DOHH2 (cell line): ENCODE measurements around the gene SPIN3.

Source experiments
- EZH2phosphoT487 ChIP-seq: fragments of 200-600 bp; sonication (generic); IDR thresholded peaks from 2 replicates; pipeline ENCODE4 v1.6.1; 2017; ENCODE audit warnings: borderline replicate concordance, mild to moderate bottlenecking, antibody characterized with exemption, low read length, moderate library complexity, mixed read lengths
- TF ChIP-seq, protein P1 (sequence below): fragments of 200-600 bp; sonication (generic); IDR thresholded peaks from one replicate; pipeline ENCODE4 v1.5.1; 2014; ENCODE audit warnings: antibody characterized with exemption, mild to moderate bottlenecking, low read depth, low read length; ENCODE audit not compliant: poor library complexity, severe bottlenecking

DNA sequence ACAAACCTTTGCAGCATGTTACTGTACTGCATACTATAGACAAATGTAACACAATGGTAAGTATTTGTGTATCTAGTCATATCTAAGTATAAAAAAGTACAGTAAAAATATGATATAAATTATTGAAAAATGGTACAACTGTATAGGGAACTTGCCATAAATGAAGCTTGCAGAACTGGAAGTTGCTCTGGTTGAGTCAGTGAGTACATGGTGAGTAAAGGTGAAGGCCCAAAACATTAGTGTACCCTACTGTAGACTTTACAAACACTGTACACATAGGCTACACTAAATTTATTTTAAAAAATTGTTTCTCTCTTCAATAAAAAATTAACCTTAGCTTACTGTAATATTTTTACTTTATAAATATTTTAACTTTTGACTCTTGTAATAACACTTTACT, 25.8 kb downstream of the SPIN3 start:
- TF ChIP-seq, protein P1, sequence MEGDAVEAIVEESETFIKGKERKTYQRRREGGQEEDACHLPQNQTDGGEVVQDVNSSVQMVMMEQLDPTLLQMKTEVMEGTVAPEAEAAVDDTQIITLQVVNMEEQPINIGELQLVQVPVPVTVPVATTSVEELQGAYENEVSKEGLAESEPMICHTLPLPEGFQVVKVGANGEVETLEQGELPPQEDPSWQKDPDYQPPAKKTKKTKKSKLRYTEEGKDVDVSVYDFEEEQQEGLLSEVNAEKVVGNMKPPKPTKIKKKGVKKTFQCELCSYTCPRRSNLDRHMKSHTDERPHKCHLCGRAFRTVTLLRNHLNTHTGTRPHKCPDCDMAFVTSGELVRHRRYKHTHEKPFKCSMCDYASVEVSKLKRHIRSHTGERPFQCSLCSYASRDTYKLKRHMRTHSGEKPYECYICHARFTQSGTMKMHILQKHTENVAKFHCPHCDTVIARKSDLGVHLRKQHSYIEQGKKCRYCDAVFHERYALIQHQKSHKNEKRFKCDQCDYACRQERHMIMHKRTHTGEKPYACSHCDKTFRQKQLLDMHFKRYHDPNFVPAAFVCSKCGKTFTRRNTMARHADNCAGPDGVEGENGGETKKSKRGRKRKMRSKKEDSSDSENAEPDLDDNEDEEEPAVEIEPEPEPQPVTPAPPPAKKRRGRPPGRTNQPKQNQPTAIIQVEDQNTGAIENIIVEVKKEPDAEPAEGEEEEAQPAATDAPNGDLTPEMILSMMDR: no peak
- no peak for TF ChIP-seq EZH2phosphoT487
